Amniotic stem cell (primary cell): ENCODE measurements around the gene TESK1.
"Not testable (repeated sequence)": the region's sequence is repeated elsewhere in the genome, so short reads cannot be mapped to it uniquely, and the experiment has no call there.

Source experiments
- DNase-seq: peaks from one replicate; lab custom pipeline; 2025; lab: John Stamatoyannopoulos, UW

TESK1 gene

DNA sequence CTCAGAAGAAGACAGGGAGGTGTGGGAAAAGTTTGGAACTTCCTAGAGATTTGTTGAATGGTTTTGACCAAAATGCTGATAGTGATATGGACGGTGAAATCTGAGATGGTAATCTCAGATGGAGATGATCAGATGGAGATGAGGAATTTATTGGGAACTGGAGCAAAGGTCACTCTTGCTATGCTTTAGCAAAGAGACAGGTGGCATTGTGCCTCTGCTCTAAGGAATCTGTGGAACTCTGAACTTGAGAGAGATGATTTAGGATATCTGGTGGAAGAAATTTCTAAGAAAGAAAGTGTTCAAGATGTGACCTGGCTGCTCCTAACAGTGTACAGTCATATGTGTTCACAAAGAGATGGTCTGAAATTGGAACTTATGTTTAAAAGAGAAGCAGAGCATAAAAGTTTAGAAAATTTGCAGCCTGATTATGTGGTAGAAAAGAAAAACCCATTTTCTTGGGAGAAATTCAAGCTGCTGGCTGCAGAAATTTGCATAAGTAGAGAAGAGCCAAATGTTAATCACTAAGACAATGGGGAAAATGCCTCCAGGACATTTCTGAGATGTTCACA is 25.3 kb upstream of the TESK1 start:
- DNase-seq, result not testable (repeated sequence)

DNA sequence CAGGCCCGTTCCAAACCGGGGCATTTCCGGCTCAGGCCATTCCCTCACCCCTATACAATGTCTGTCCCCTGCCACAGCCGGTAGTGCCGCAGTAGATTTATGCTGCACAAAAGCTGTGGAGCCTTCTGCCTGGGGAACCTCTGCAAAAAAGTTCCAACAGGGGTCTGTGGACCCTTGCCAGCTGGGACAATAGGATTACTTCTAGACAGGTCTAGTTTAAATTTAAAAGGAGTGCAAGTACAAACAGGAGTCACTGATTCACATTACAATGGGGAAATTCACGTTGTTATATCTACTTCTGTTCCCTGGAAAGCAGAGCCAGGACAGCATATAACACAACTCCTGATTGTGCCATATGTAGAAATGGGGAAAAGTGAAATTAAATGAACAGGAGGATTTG is 21.5 kb upstream of the TESK1 start:
- DNase-seq, result not testable (repeated sequence)

DNA sequence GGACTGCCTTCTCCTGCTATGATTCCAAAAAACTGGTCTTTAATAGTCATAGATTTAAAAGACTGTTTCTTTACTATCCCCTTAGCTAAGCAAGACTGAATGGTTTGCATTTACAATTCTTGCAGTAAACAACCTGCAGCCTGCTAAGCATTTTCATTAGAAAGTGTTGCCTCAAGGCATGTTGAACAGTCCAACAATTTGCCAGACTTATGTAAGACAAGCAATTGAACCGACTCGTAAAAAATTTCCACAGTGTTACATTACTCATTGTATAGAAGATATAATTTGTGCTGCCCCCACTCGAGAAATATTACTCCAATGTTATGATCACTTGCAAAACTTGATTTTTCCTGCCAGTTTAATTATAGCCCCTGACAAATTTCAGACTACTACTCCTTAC is 20.4 kb upstream of the TESK1 start:
- DNase-seq, result not testable (repeated sequence)

DNA sequence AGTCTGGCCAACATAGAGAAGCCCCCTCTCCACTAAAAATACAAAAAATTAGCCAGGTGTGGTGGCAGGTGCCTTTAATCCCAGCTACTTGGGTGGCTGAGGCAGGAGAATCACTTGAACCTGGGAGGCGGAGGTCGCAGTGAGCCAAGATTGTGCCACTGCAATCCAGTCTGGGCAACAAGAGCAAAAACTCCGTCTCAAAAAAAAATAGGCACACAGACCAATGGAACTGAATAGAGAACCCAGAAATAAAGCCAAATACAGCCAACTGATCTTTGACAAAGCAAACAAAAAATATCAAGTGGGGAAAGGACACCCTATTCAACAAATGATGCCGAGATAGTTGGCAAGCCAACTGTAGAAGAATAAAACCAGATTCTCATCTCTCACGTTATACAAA is 16.6 kb upstream of the TESK1 start:
- DNase-seq, result not testable (repeated sequence)

DNA sequence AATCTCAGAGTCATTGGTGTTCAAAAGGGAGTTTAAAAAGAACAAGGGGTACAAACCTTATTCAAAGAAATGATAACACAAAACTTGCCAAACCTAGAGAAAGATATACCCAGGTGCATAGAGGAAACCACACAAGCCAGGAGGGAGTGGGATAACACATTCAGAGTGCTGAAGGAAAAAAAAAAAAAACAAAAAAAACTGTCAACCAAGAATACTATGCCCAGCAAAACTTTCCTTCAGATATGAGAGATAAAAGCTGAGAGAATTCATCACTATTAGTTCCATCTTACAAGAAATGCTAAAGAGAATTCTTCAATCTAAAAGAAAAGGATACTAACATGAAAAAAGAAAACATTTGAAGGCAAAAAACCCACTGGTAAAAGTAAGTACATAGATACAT is 11.5 kb upstream of the TESK1 start:
- no peak for DNase-seq

DNA sequence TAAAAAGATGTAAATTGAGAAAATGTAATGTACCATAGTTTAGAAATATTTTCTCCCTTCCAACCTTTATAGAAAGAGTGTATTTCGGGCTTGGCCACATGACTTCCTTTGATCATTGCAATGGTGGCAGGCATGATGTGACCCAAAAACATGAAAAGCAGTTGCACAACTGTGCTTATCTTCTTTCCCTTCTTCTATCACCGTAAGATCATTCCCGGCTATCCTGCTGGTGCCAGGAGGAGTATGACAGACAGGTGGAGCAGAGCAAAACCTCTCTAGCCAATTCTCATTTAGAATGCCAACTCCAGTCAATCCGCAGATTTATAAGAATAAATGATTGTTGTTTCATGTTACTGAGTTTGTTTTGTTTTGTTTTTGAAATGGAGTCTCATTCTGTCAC is 10.6 kb upstream of the TESK1 start:
- DNase-seq, result no peak

DNA sequence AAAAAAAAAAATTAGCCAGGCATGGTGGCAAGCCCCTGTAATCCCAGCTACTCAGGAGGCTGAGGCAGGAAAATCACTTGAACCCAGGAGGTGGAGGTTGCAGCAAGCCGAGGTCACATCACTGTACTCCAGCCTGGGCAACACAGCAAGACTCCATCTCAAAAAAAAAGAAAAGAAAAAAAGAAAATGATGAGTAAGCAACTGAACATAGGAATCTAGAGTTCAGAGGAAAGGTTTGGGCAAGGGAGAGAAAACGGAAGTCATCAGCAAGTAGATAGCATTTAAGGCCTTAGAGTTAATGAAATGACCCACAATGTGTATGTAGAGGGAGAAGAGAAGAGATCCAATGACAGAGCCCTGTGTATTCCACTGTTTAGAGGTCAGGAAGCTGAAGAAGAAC is 8.2 kb upstream of the TESK1 start:
- not testable (repeated sequence) for DNase-seq

DNA sequence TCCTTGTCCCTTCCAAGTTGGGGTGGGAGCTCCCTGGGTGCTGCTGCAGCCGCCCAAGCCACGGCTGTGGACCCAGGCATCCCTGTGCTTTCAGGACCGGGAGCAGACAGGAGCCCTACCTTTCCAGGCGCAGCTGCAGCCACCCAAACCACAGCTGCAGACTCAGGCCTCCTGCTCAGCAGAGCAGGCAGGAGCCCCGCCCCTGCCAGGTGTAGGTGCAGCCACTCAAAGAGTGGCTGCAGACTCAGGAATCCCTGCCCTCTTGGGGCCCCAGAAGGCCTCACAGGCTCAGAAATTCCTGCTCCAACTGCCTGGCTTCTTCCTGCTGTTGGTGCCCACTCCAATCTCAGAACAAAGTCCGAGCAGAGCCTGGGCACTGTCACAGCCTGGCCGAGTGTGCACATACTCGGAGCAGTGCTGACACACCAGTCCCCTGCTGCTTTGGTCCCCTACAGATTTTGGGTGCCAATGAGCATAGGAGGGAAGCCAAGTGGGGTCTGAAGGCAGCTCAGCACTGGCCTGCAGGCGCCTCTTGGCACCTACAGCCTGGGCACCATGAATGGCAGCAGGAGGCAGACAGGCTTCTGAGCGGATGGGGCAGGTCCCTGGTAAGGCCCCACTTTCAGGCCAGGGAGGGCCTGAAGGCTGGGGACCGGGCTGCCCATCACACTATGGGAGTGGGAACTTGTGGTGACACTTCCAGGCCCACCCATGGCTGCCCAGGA is 6.0 kb upstream of the TESK1 start:
- DNase-seq, result no peak

DNA sequence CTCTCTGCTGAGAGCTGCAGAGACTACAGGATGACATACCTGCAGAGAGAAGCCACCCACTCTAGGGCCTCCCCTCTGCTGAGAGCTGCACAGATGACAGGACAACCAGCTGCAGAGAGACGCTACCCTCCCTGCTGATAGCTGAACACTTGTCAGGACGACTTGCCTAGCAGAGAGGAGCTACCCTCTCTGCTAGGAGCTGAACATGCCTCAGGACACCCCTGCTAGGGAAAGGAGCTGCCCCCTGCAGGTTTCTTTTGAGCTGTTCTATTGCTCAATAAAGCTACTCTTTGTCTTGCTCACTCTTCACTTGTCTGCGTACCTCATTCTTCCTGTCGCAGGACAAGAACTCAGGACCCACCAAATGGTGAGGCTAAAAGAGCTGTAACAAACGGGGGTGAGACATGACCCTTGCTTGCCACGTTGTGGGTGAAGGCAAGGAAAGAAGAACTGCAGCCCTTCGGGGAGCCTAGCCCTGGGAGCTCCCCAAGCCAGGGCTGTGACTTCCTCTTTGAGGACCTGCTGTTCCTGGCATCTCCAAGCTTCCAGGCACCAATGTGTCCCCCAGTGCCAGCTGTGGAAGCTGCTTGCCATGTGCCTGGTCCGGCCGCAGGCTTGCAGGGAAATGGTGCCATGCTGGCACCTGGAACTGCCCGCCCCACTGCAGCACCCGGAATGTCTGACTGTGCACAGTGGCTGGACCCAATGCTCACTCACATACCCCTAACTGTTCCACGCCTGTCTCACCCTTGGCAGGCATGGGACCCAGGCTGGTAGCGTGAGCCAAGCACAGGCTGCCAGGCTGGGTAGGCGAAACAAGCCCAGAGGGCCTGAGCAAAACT is 5.1 kb upstream of the TESK1 start:
- DNase-seq, result no peak

DNA sequence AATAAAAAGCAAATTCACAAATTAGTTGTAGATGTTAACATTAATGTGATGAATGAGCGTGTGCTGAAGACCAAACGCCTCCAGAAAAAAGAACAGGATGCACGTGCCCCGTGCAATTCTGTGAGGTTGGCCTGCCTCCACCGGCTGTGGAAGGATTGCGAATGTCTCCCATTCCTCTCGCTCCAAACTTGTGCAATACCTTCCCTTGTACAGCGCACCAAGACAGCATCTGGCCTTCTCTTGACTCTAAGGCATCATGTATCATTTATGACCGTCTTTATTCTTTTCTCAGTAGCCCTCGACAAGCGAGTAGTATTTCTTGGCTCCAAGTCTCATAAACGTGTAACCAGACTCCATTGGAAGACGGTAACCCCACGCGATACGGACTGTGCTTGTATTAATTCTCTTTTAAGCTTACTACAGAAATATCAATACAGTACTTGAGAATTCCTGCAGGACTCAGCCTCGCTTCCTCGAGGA is 1.5 kb upstream of the TESK1 start:
- DNase-seq, result no peak

DNA sequence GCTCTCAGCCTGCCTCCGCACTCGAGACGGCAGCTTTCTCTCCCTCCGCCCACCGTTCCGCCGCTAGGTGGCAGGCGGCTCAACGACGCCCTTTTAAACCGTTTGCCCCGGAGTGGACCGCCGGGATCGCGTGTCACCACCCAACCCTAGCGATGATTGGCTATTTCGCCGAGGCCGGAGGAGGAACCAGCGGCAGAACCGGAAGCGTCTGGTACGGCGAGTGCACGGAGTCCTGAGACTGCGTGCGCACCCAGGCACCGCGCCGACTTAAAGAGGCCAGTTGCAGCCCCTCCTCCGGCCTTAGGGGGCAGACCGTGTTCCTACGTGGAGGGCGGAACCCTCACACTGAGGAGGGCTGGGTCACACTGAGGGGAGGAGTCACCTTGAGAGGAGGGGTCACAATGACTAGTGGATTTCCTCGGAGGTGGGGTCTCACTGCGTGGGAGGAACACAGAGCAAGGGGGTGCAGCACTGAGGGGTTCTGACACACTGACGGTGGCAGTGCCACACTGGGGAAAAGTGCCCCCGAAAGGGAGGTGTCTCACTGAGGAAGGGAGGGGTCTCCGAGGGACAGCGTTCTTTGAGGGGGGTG is 980 bp upstream of the TESK1 start:
- DNase-seq, result peak; percentile 98

DNA sequence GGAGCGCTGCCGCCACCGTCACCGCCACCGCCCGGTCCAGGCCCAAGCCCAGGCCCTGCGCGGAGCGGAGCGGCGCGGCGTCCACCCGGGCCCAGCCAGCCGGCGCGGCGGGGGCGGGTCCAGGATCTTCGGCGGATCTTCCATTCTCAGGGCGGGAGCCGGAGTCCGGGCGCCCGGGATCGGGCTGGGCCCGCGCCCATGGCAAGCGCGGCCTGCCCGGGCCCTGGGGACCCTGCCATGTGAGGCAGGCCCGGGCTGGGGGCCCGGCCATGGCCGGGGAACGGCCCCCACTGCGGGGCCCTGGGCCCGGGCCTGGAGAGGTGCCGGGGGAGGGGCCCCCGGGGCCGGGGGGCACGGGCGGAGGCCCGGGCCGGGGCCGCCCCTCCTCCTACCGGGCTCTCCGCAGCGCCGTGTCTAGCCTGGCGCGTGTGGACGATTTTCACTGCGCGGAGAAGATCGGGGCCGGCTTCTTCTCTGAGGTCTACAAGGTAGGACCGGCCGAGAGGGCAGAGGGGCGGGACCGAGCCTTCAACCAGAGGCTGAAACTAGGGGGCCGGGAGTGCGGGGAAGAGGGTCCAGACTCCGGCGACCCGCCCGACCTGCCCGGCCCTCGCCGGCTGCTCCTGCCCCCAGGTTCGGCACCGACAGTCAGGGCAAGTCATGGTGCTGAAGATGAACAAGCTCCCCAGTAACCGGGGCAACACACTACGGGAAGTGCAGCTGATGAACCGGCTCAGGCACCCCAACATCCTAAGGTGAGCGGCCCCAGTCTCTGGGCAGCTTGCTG is 482 bp downstream of the TESK1 start:
- no peak for DNase-seq

DNA sequence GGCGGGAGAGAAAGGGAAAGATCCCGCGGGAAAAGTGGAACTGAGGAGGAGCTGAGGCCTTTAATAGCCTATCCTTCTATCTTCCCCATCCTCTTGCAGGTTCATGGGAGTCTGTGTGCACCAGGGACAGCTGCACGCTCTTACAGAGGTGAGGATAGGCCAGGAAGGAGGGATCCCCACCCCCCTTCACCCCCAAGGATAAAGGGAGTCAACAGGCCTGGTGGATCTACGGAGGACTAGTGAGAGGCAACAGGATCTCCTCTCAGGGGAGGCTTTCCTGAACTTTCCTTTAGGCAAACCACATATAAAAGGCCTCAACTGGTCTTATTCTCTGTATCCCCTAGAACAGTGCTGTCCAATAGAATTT is 1.1 kb downstream of the TESK1 start:
- no peak for DNase-seq

DNA sequence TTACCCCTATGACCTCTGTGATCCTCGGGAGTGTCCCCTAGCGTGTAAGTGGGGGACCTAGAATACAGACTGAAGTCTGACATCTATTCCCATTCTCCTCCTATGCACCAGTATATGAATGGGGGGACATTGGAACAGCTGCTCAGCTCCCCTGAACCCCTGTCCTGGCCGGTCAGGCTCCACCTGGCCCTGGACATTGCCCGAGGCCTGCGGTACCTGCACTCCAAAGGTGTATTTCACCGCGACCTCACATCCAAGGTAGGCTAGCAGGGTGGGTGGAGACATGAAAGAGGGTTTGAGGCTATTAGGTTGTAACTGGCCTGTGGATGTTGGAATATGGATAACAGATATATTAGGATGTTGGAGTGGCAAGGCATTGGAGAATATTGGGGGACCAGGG is 1.7 kb downstream of the TESK1 start:
- DNase-seq, result no peak

DNA sequence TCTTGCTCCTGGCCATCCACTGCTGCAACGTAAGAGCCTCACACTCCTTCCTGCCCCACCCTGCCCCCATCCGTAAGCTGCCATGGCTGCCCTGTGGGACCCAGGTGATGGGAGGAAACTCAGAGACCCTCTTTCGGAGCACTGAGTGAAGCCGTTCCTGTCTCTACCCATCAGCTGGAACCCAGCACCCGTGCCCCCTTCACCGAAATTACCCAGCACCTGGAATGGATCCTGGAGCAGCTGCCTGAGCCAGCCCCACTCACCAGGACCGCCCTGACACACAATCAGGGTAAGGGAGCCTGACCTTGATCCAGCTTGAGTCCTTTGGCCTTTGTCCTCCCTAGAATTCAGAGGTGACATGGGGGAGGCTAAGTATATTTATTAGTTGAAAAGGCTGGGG is 3.2 kb downstream of the TESK1 start:
- DNase-seq, result no peak

DNA sequence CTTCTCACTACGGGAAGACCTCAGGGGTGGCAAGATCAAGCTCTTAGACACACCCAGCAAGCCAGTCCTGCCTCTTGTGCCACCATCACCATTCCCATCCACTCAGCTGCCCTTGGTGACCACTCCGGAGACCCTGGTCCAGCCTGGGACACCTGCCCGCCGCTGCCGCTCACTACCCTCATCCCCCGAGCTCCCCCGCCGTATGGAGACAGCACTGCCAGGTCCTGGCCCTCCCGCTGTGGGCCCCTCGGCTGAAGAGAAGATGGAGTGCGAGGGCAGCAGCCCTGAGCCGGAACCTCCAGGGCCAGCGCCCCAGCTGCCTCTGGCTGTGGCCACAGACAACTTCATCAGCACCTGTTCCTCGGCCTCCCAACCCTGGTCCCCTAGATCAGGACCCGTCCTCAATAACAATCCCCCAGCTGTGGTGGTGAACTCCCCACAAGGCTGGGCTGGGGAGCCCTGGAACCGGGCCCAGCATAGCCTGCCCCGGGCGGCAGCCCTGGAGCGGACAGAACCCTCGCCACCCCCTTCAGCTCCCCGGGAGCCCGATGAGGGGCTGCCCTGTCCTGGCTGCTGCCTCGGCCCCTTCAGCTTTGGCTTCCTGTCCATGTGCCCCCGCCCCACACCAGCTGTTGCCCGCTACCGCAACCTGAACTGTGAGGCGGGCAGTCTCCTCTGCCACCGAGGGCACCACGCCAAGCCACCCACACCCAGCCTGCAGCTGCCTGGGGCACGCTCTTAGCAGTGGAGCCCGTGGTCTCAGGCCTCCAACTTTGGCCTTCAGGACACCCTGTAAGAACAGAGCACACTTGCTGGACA is 4.1 kb downstream of the TESK1 start:
- DNase-seq, result no peak

DNA sequence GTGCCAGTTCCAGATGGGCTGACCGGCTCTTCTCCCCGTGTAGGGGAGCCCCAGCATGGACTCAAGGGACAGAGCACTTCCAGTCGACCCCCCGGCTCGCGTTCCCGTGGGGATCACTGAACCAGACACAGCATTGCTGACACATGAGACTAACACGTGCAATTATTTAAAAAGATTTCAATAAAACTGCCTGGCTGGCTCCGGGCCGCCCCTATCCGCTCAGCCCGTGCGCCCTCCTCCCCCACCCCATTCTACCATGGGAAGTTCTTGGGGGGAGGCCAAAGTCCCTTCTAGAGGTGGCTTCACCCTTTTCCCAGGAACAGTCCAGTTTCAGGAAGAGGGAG is 4.7 kb downstream of the TESK1 start:
- no peak for DNase-seq

DNA sequence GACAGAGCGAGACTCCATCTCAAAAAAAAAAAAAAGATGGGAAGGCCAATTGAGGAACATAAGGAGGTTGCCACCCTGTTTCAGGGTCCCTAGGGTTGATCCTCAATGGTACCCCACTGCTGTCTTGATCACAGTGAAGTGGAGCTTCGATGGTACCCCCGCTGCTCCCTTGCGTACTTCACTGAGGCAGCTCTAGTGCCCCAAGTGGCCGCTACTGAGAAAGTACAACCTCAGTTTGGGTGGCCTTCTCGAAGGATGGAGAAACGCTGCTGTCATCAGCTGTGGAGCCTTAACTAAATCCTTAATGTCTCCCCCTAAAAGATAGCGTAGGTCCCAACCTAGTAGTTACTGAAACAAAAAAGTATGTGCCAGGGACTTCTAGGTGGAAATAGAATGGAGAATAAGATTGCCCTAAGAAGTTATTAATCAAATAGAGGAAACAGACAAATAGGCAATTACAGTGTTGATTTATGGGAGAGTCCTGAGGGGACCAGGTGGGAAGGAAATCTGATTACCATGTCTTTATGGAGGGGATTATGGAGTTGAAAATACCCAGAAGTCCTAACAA is 6.3 kb downstream of the TESK1 start:
- DNase-seq, result no peak

DNA sequence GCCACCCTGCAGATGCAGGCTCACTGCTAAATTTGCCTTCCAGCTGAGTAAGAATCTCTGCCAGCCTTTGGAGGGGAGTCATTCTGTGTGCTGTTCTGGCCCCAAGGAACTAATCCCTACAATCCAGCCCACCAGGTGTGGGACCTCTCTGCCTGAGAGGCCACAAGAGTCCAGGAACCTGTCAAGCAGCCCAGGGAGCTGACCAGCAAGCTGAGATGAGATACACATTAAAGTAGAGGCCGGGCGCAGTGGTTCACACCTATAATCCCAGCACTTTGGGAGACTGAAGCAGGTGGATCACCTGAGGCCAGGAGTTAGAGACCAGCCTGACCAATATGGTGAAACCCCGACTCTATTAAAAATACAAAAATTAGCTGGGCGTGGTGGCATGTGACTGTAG is 7.0 kb downstream of the TESK1 start:
- DNase-seq, result not testable (repeated sequence)

DNA sequence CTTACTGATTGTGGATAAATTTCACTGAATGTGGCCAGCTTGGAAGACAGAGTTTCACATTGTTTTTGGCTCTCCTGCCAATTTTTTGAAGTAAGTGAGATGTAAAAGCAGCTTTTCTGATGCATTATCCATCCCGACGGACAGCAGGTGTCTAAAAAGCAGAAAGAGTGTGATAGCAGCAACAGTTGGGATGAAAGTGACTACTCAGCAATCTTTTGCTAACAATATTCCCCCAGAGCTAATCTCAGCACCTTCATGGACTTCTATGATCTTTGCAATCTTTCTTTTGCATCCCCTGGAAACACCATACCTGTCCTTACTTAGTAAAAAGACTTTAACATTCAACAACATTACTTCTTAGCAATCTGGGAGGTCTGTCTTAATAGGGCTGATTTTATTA is 7.8 kb downstream of the TESK1 start:
- no peak for DNase-seq
